K562 (cell line): ENCODE data around the gene GSS. TPM values are rescaled to one million over a fixed set of nuclear protein-coding genes. Genes with fewer than 3 reads are reported as not detected.

Source experiments
- CBX8 ChIP-seq: fragments of 200-600 bp; sonication (generic); IDR thresholded peaks from 2 replicates; pipeline ENCODE4 v1.6.1; 2012; ENCODE audit warnings: borderline replicate concordance, mixed run types, low read depth, mild to moderate bottlenecking, moderate library complexity, mixed read lengths, low read length, control low read depth, inconsistent platforms; ENCODE audit not compliant: poor library complexity, severe bottlenecking; ENCODE audit errors: extremely low read depth
- ETS2 ChIP-seq: IDR thresholded peaks from 2 replicates; pipeline ENCODE4 v1.6.1; 2016; ENCODE audit warnings: borderline replicate concordance, missing genetic modification characterization, mild to moderate bottlenecking, moderate library complexity, missing compliant biosample characterization; ENCODE audit not compliant: poor library complexity, severe bottlenecking
- ETV6 ChIP-seq, 3 experiments: fragments of 150-350 bp in 1 of 3; sonication (generic) in 1 of 3; formaldehyde crosslinking in 1 of 3; IDR thresholded peaks; 2 replicates each; pipeline versions ENCODE4 v1.6.1 to v1.8.0; 2014 to 2022; ENCODE audit warnings: borderline replicate concordance in 2 of 3, low read depth in 2 of 3, antibody characterized with exemption in 1 of 3, low read length in 1 of 3, mild to moderate bottlenecking in 1 of 3, missing genetic modification reagents in 1 of 3
- GABPB2 ChIP-seq: fragments of 250-450 bp; sonication (Bioruptor Pico); conservative IDR thresholded peaks from 2 replicates; pipeline ENCODE4 v1.5.1; 2021; ENCODE audit warnings: mild to moderate bottlenecking
- SP2 ChIP-seq: IDR thresholded peaks from 2 replicates; pipeline ENCODE4 v1.6.1; 2011; ENCODE audit warnings: mild to moderate bottlenecking, low read depth, low read length, moderate library complexity; ENCODE audit not compliant: poor library complexity, severe bottlenecking; ENCODE audit errors: extremely low read depth
- ZNF224 ChIP-seq: sonication (generic); formaldehyde crosslinking; IDR thresholded peaks from 2 replicates; pipeline ENCODE4 v1.8.0; 2022; ENCODE audit warnings: mild to moderate bottlenecking, missing genetic modification reagents
- ZNF384 ChIP-seq: IDR thresholded peaks from 2 replicates; pipeline ENCODE4 v1.6.1; 2012; ENCODE audit warnings: low read depth, low read length, improper control_type of control experiment
- polyA plus RNA-seq, 8 experiments: library from polyadenylated mRNA; depleted of rRNA in 4 of 8; stranded (reverse) in 5 of 8; unstranded in 3 of 8; fragments of >200 nt; fragmentation: Nextera tagmentation in 2 of 8; fragmentation: Illumina TruSeq in 1 of 8; extraction: Ambion mirVana in 2 of 8; extraction: Trizol in 1 of 8; gene quantifications; 2 replicates each; pipeline versions ENCODE4 v1.2.1 to v1.2.3, GENCODE V29; 2011 to 2014; ENCODE audit warnings: inconsistent platforms in 1 of 8, missing spikeins in 1 of 8
- total RNA-seq, 7 experiments: library from RNA; depleted of rRNA in 6 of 7; stranded (reverse); fragments of >200 nt in 6 of 7; fragmentation: Illumina TruSeq in 2 of 7; extraction: Trizol in 2 of 7; gene quantifications; 2 replicates each; pipeline versions ENCODE4 v1.2.1 to v1.2.3, GENCODE V29; 2011 to 2021; ENCODE audit warnings: low replicate concordance in 1 of 7
- TF ChIP-seq, protein P1 (sequence below): fragments of 200-600 bp; sonication (generic); IDR thresholded peaks from one replicate; pipeline ENCODE4 v1.6.1; 2012; ENCODE audit warnings: mild to moderate bottlenecking, low read depth, low read length, inconsistent platforms
- TF ChIP-seq, protein P2 (sequence below): IDR thresholded peaks from 2 replicates; pipeline ENCODE4 v1.6.1; 2011; ENCODE audit not compliant: insufficient read length; ENCODE audit errors: extremely low read depth
- TF ChIP-seq, protein P3 (sequence below): sonication (generic); formaldehyde crosslinking; IDR thresholded peaks from 2 replicates; pipeline ENCODE4 v1.8.1; 2022; ENCODE audit warnings: missing genetic modification reagents
- TF ChIP-seq, protein P4 (sequence below): fragments of 450-650 bp; conservative IDR thresholded peaks from 2 replicates; pipeline ENCODE4 v1.6.1; 2016; ENCODE audit warnings: missing genetic modification characterization, low read depth, mild to moderate bottlenecking, control low read depth, missing compliant biosample characterization

GSS gene
- total and polyA plus RNA-seq, 9 of the 15 experiments (the other 6 are each of a cell fraction or from before 2014, with no cell fraction given), result 18.4 to 165 (median 89.4) TPM

DNA sequence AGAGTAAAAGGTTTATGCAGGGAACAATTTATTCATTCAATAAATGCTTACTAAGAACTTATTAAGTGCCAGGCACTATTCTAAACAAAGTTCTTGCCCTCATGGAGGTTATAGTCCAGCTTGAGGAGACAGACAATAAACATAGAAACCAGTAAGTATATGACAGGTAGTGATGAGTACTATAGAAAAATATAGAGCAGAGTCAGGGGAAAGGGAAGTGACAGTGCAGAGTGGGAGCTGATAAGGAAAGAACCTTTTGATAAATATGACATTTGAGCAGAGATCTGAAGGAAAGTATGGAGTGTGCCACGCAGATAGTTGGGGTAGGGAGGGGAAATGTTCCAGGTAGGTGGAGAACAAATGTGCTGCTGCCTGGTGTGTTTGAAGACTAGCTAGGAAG lies 67.1 kb downstream of the GSS start (continued):
- TF ChIP-seq, protein P1, sequence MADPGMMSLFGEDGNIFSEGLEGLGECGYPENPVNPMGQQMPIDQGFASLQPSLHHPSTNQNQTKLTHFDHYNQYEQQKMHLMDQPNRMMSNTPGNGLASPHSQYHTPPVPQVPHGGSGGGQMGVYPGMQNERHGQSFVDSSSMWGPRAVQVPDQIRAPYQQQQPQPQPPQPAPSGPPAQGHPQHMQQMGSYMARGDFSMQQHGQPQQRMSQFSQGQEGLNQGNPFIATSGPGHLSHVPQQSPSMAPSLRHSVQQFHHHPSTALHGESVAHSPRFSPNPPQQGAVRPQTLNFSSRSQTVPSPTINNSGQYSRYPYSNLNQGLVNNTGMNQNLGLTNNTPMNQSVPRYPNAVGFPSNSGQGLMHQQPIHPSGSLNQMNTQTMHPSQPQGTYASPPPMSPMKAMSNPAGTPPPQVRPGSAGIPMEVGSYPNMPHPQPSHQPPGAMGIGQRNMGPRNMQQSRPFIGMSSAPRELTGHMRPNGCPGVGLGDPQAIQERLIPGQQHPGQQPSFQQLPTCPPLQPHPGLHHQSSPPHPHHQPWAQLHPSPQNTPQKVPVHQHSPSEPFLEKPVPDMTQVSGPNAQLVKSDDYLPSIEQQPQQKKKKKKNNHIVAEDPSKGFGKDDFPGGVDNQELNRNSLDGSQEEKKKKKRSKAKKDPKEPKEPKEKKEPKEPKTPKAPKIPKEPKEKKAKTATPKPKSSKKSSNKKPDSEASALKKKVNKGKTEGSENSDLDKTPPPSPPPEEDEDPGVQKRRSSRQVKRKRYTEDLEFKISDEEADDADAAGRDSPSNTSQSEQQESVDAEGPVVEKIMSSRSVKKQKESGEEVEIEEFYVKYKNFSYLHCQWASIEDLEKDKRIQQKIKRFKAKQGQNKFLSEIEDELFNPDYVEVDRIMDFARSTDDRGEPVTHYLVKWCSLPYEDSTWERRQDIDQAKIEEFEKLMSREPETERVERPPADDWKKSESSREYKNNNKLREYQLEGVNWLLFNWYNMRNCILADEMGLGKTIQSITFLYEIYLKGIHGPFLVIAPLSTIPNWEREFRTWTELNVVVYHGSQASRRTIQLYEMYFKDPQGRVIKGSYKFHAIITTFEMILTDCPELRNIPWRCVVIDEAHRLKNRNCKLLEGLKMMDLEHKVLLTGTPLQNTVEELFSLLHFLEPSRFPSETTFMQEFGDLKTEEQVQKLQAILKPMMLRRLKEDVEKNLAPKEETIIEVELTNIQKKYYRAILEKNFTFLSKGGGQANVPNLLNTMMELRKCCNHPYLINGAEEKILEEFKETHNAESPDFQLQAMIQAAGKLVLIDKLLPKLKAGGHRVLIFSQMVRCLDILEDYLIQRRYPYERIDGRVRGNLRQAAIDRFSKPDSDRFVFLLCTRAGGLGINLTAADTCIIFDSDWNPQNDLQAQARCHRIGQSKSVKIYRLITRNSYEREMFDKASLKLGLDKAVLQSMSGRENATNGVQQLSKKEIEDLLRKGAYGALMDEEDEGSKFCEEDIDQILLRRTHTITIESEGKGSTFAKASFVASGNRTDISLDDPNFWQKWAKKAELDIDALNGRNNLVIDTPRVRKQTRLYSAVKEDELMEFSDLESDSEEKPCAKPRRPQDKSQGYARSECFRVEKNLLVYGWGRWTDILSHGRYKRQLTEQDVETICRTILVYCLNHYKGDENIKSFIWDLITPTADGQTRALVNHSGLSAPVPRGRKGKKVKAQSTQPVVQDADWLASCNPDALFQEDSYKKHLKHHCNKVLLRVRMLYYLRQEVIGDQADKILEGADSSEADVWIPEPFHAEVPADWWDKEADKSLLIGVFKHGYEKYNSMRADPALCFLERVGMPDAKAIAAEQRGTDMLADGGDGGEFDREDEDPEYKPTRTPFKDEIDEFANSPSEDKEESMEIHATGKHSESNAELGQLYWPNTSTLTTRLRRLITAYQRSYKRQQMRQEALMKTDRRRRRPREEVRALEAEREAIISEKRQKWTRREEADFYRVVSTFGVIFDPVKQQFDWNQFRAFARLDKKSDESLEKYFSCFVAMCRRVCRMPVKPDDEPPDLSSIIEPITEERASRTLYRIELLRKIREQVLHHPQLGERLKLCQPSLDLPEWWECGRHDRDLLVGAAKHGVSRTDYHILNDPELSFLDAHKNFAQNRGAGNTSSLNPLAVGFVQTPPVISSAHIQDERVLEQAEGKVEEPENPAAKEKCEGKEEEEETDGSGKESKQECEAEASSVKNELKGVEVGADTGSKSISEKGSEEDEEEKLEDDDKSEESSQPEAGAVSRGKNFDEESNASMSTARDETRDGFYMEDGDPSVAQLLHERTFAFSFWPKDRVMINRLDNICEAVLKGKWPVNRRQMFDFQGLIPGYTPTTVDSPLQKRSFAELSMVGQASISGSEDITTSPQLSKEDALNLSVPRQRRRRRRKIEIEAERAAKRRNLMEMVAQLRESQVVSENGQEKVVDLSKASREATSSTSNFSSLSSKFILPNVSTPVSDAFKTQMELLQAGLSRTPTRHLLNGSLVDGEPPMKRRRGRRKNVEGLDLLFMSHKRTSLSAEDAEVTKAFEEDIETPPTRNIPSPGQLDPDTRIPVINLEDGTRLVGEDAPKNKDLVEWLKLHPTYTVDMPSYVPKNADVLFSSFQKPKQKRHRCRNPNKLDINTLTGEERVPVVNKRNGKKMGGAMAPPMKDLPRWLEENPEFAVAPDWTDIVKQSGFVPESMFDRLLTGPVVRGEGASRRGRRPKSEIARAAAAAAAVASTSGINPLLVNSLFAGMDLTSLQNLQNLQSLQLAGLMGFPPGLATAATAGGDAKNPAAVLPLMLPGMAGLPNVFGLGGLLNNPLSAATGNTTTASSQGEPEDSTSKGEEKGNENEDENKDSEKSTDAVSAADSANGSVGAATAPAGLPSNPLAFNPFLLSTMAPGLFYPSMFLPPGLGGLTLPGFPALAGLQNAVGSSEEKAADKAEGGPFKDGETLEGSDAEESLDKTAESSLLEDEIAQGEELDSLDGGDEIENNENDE, result no peak
- TF ChIP-seq, protein P2, sequence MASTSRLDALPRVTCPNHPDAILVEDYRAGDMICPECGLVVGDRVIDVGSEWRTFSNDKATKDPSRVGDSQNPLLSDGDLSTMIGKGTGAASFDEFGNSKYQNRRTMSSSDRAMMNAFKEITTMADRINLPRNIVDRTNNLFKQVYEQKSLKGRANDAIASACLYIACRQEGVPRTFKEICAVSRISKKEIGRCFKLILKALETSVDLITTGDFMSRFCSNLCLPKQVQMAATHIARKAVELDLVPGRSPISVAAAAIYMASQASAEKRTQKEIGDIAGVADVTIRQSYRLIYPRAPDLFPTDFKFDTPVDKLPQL, result no peak
- TF ChIP-seq ETV6 (IDR thresholded peaks at IDR 0.05; ENCODE audit: borderline replicate concordance in 1 of 2, low read depth in 2 of 2, low read length in 1 of 2), result peak in 1 of 2 experiments; percentile 62; a peak in 1 of 4 replicates
- TF ChIP-seq ETV6 (CRISPR knock-in tag; IDR thresholded peaks at IDR 0.05; ENCODE audit: borderline replicate concordance), result no peak
- TF ChIP-seq ZNF384, result 0 out of 2 replicates have a peak, but pooled peaks have one; percentile 8
- TF ChIP-seq SP2, result no peak
- no peak for TF ChIP-seq ETS2
- TF ChIP-seq CBX8, result no peak
- TF ChIP-seq, protein P3, sequence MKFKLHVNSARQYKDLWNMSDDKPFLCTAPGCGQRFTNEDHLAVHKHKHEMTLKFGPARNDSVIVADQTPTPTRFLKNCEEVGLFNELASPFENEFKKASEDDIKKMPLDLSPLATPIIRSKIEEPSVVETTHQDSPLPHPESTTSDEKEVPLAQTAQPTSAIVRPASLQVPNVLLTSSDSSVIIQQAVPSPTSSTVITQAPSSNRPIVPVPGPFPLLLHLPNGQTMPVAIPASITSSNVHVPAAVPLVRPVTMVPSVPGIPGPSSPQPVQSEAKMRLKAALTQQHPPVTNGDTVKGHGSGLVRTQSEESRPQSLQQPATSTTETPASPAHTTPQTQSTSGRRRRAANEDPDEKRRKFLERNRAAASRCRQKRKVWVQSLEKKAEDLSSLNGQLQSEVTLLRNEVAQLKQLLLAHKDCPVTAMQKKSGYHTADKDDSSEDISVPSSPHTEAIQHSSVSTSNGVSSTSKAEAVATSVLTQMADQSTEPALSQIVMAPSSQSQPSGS (CRISPR knock-in tag), result no peak
- no peak for TF ChIP-seq GABPB2 (CRISPR knock-in tag)
- TF ChIP-seq, protein P4, sequence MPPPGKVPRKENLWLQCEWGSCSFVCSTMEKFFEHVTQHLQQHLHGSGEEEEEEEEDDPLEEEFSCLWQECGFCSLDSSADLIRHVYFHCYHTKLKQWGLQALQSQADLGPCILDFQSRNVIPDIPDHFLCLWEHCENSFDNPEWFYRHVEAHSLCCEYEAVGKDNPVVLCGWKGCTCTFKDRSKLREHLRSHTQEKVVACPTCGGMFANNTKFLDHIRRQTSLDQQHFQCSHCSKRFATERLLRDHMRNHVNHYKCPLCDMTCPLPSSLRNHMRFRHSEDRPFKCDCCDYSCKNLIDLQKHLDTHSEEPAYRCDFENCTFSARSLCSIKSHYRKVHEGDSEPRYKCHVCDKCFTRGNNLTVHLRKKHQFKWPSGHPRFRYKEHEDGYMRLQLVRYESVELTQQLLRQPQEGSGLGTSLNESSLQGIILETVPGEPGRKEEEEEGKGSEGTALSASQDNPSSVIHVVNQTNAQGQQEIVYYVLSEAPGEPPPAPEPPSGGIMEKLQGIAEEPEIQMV (tag), result no peak
- TF ChIP-seq ZNF224 (CRISPR knock-in tag), result no peak
